Mesothelial cell of epicardium (in vitro differentiated cells): ENCODE data around the gene LIN28B. TPM values are rescaled to one million over a fixed set of nuclear protein-coding genes. Genes with fewer than 3 reads are reported as not detected.

Source experiments
- DNase-seq, 2 experiments: peaks; one replicate each; pipeline ENCODE4 v3.0.0; 2021; ENCODE audit warnings: low spot score in 2 of 2; ENCODE audit not compliant: unreplicated experiment in 2 of 2
- H3K27ac Mint-ChIP-seq: 2 replicates; pipeline ENCODE4 v1.8.0; 2021; ENCODE audit warnings: mixed read lengths
- H3K27me3 Mint-ChIP-seq: 2 replicates; pipeline ENCODE4 v1.8.0; 2021; ENCODE audit warnings: low read depth, mixed read lengths
- H3K36me3 Mint-ChIP-seq: 2 replicates; pipeline ENCODE4 v1.8.0; 2021; ENCODE audit warnings: mixed read lengths
- H3K4me1 Mint-ChIP-seq: 2 replicates; pipeline ENCODE4 v1.8.0; 2021; ENCODE audit warnings: mixed read lengths
- H3K4me3 Mint-ChIP-seq: 2 replicates; pipeline ENCODE4 v1.8.0; 2021; ENCODE audit warnings: mild to moderate bottlenecking, moderate library complexity, mixed read lengths
- H3K9me3 Mint-ChIP-seq: 2 replicates; pipeline ENCODE4 v1.8.0; 2021; ENCODE audit warnings: mixed read lengths
- total RNA-seq: library from RNA; stranded (reverse); gene quantifications from 3 replicates; pipeline ENCODE4 v1.2.1, GENCODE V29; 2021
- TF ChIP-seq, protein P1 (sequence below): fragments of 200-600 bp; sonication (generic); IDR thresholded peaks from one replicate; pipeline ENCODE4 v1.5.0; 2021; ENCODE audit warnings: antibody characterized with exemption; ENCODE audit not compliant: unreplicated experiment

The LIN28B gene
- total RNA-seq, 1 donor from 2014 or later: 19.3 TPM

DNA sequence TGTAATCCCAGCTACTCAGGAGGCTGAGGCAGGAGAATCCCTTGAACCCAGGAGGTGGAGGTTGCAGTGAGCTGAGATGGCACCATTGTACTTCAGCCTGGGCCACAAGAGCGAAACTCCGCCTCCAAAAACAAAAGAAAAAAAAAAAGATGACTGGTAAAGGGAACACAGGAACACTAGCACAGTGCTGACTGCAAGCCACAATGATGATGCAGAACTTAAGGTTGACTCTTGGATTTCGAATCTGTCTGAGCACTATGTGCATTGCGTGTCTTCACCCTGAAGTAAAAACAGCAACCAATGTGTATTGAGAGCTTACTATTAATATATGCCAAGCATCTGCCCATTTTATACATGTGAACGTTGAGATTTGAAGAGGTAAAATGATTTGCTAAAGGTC is 27.6 kb upstream of the LIN28B start:
- no peak for DNase-seq
- Mint-ChIP-seq H3K9me3 (no peaks in the 10 kb centered on the region), H3K27me3 (no peaks in the 10 kb centered on the region), H3K36me3 (no peaks in the 10 kb centered on the region), H3K4me3 (no peak overlapping the region), H3K4me1 (peaks cover 3% of the 10 kb centered on the region), H3K27ac (no peak overlapping the region)
- TF ChIP-seq, protein P1, sequence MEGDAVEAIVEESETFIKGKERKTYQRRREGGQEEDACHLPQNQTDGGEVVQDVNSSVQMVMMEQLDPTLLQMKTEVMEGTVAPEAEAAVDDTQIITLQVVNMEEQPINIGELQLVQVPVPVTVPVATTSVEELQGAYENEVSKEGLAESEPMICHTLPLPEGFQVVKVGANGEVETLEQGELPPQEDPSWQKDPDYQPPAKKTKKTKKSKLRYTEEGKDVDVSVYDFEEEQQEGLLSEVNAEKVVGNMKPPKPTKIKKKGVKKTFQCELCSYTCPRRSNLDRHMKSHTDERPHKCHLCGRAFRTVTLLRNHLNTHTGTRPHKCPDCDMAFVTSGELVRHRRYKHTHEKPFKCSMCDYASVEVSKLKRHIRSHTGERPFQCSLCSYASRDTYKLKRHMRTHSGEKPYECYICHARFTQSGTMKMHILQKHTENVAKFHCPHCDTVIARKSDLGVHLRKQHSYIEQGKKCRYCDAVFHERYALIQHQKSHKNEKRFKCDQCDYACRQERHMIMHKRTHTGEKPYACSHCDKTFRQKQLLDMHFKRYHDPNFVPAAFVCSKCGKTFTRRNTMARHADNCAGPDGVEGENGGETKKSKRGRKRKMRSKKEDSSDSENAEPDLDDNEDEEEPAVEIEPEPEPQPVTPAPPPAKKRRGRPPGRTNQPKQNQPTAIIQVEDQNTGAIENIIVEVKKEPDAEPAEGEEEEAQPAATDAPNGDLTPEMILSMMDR: no peak

DNA sequence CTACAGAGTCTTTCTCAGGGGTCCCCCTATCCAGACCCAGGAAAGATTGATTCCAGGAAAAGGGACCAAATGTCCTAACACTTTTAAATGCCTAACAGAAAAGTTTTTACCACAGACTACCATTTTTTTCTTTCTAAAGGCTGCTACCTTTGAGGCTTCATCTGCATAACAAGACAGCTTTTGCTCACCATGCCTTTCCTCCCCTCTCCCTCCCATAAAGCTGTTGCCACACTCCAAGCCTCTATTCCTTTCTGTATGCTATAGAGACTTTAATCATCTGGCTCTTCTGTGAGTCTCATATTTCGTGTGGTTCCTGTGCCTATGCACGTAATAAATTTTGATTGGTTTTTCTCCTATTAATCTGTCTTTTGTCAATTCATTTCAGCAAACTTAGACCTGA is 26.0 kb upstream of the LIN28B start:
- no peak overlapping the region for H3K4me3 Mint-ChIP-seq
- H3K4me1 Mint-ChIP-seq: peaks cover 3% of the 10 kb centered on the region
- DNase-seq: no peak
- TF ChIP-seq, protein P1: no peak
- no peaks in the 10 kb centered on the region for H3K9me3 Mint-ChIP-seq
- H3K27ac Mint-ChIP-seq: no peak overlapping the region
- no peaks in the 10 kb centered on the region for H3K36me3 Mint-ChIP-seq
- H3K27me3 Mint-ChIP-seq: no peaks in the 10 kb centered on the region

DNA sequence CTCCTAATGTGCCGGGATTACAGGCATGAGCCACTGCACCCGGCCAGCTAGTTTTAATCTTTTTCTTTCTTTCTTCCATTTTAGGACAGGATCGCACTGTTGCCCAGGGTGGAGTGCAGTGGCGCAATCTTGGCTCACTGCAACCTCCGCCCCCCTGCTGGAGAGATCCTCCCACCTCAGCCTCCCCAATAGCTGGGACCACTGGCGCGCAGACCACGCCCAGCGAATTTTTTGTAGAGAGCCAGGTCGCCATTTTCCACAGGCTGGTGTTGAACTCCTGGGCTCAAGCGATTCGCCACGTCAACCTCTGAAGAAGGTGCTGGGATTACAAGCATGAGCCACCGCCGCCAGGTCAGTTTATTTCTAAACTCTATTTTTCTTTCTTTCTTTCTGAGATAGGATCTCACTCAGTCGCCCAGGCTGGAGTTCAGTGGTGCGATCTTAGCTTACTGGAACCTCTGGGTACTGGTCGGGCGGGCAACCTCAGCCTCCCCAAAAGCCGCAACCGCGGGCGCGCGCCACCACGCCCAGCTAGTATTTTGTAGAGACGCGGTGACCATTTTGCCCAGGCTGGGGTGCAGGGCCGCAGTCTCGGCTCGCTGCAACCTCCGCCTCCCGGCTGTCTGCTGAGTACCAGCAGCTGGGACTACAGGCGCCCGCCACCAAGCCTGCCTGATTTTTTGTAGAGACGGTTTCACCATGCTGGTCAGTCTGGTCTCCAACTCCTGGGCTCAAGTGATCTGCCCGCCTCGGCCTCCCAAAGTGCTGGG is 20.0 kb upstream of the LIN28B start:
- Mint-ChIP-seq H3K27ac (no peak overlapping the region), H3K4me1 (peaks cover 3% of the 10 kb centered on the region), H3K27me3 (peaks cover 7% of the 10 kb centered on the region), H3K4me3 (no peak overlapping the region), H3K36me3 (no peaks in the 10 kb centered on the region), H3K9me3 (no peaks in the 10 kb centered on the region)
- no peak for DNase-seq
- TF ChIP-seq, protein P1: no peak

DNA sequence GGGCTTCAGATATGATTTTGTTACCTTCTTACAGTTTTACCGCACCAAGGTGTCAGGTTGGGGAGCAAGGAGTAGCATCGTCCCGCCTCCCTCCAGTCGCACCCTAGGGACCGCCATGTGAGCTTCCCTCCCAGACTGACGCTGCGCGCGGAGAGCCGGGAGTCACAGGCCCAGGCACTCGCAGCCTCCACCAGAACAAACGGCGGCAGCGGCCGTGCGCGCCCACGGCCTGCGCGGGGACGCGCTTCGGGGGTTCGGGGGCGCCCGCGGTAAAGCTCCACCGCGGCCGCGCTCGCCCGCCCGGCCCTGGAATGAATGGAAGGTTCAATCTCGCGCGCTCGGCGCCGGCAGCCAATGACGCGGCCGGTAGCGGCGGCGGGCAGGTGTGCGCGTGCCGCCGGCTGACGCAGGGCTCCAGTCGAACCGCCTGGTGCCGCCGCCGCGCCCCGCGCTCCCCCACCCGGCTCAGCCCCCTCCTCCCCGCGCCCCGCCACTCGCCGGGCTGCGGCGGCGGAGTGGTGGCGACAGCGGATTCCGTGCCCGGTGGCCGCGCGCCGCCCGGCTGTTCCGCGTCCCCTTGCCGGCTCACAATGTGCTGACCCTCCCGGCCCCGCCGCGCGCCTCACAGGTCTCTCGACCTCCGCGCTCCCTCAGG is 16.5 kb upstream of the LIN28B start:
- Mint-ChIP-seq H3K4me3 (peak overlapping the region; percentile 74), H3K27ac (peak overlapping the region; percentile 47), H3K36me3 (no peaks in the 10 kb centered on the region), H3K9me3 (no peaks in the 10 kb centered on the region), H3K27me3 (peaks cover 7% of the 10 kb centered on the region), H3K4me1 (peaks cover 8% of the 10 kb centered on the region)
- peak; percentile 44 to 67 for DNase-seq
- TF ChIP-seq, protein P1: no peak

DNA sequence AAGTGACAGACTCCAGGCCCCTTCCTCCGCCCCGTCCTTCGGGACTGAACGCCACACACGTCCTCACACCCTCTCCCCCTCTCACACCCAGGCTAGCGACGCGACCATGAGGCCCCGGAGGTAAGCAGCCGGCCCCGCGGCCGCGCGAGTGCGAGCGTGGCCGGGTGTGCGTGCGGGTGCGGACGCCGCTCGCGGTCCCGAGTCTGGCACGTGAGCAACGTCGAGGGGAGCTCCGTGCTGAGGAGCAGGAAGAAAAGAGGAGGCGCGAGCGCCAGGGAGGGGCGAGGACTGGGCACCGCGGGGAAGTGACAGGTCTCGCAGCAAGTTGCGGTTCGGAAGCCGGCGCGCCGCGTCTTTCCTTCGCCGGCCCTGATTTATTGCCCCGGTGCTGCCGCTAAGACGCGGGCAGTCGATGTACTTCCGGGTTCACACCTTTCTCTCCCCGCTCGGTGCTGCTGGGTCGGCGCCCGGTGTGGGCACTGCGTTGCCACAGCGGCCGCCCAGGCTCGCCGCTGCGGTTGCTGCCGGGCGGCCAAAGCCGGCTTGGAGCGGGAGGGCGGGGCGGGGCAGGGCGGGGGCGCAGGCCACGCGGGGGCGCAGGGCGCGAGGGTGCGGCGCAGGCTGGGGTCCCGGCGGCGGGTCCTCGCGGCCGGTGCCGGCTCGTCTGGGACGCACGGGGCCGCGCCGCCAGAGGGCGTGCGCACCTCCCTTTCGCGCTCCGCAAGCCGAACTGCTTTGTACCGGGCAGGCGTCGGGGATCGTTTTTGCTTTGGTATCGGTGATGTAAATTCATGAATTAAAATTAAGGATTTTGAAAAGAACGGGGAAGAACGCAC is 15.8 kb upstream of the LIN28B start:
- peak; percentile 48 to 83 for DNase-seq
- Mint-ChIP-seq H3K36me3 (no peaks in the 10 kb centered on the region), H3K27ac (peak overlapping the region; percentile 93), H3K4me1 (peaks cover 8% of the 10 kb centered on the region), H3K27me3 (peaks cover 7% of the 10 kb centered on the region), H3K9me3 (no peaks in the 10 kb centered on the region), H3K4me3 (peak overlapping the region; percentile 87)
- TF ChIP-seq, protein P1: peak; percentile 67
